ENCODE measurements around the gene IL20. TPM values are rescaled to one million over a fixed set of nuclear protein-coding genes. Genes with fewer than 3 reads are reported as not detected.
A peak's percentile ranks its signal among the peaks of the same experiment; 100 is the strongest.

The IL20 gene
- total RNA-seq, 1 donor from 2014 or later: not detected

- intact Hi-C loops (cut with DNase I): no loop called here
- no peak for ATAC-seq
- no peak for DNase-seq (ENCODE audit: missing footprints)
Observed at GRCh38 chr1:206896261-206896660, 30.8 kb downstream of the IL20 start.

- intact Hi-C loops (cut with DNase I): no loop called here
- DNase-seq (ENCODE audit: missing footprints) (no peak), ATAC-seq (no peak)
Observed at GRCh38 chr1:206897175-206897574, 31.8 kb downstream of the IL20 start, which contains the start of gene IL24. IL24 (plus strand) TSS chr1:206897443; CDS start chr1:206897833, 390 bp downstream.

GRCh38 chr1:206898089-206898914 lies 32.9 kb downstream of the IL20 start:
- DNase-seq (ENCODE audit: missing footprints) (no peak), ATAC-seq (no peak)
- intact Hi-C loops (cut with DNase I): no loop called here

- ATAC-seq (no peak), DNase-seq (ENCODE audit: missing footprints) (no peak)
- intact Hi-C loops (cut with DNase I): no loop called here
Observed at GRCh38 chr1:206898915-206899431, 33.5 kb downstream of the IL20 start.

- intact Hi-C loops (cut with DNase I): no loop called here
- ATAC-seq (no peak), DNase-seq (ENCODE audit: missing footprints) (no peak)
Observed at GRCh38 chr1:206899717-206900116, 34.3 kb downstream of the IL20 start.

- intact Hi-C loops (cut with DNase I): no loop called here
- ATAC-seq (no peak), DNase-seq (ENCODE audit: missing footprints) (no peak)
Observed at GRCh38 chr1:206900149-206900548, 34.7 kb downstream of the IL20 start.

- no peak for ATAC-seq
- intact Hi-C loops (cut with DNase I): no loop called here
- DNase-seq (ENCODE audit: missing footprints): no peak
Observed at GRCh38 chr1:206901944-206902343, 36.5 kb downstream of the IL20 start.

- ATAC-seq (no peak), DNase-seq (ENCODE audit: missing footprints) (no peak)
- intact Hi-C loops (cut with DNase I): no loop called here
Observed at GRCh38 chr1:206902702-206903101, 37.3 kb downstream of the IL20 start.

GRCh38 chr1:206903687-206904086 lies 38.3 kb downstream of the IL20 start:
- intact Hi-C loops (cut with DNase I): no loop called here
- DNase-seq (ENCODE audit: missing footprints) (no peak), ATAC-seq (peak; percentile 69)

GRCh38 chr1:206904423-206905142 lies 39.2 kb downstream of the IL20 start:
- ATAC-seq: peak; percentile 54

GRCh38 chr1:206905295-206906164 lies 40.1 kb downstream of the IL20 start:
- ATAC-seq (no peak), DNase-seq (ENCODE audit: missing footprints) (no peak)
- intact Hi-C loops (cut with DNase I): no loop called here

More at GRCh38 chr1:206904423-206905142, 39.2 kb downstream of the IL20 start:
- intact Hi-C loops (cut with DNase I): no loop called here
- no peak for DNase-seq (ENCODE audit: missing footprints)

GRCh38 chr1:206907304-206907991 lies 42.0 kb downstream of the IL20 start:
- intact Hi-C loops (cut with DNase I): no loop called here
- no peak for ATAC-seq
- DNase-seq (ENCODE audit: missing footprints): no peak

GRCh38 chr1:206908038-206908437 lies 42.6 kb downstream of the IL20 start:
- no peak for ATAC-seq
- no peak for DNase-seq (ENCODE audit: missing footprints)
- intact Hi-C loops (cut with DNase I): no loop called here

- no peak for DNase-seq (ENCODE audit: missing footprints)
- intact Hi-C loops (cut with DNase I): no loop called here
- ATAC-seq: peak; percentile 55
Observed at GRCh38 chr1:206909161-206909882, 43.9 kb downstream of the IL20 start.

GRCh38 chr1:206909883-206910318 lies 44.5 kb downstream of the IL20 start:
- peak; percentile 36 for ATAC-seq
- no peak for DNase-seq (ENCODE audit: missing footprints)
- intact Hi-C loops (cut with DNase I): loop anchor here (5.0 kb wide), 4 partner anchors 103 to 423 kb away; partner anchors contain the start of gene EIF2D

GRCh38 chr1:206911064-206911663 lies 45.7 kb downstream of the IL20 start:
- intact Hi-C loops (cut with DNase I): loop anchor here (5.0 kb wide), 4 partner anchors 104 to 424 kb away; partner anchors contain the start of gene EIF2D
- no peak for DNase-seq (ENCODE audit: missing footprints)
- ATAC-seq: no peak
